Mucosa of gallbladder (tissue), 1 donor: ENCODE measurements around the gene LGALS1. TPM values are rescaled to one million over a fixed set of nuclear protein-coding genes. Genes with fewer than 3 reads are reported as not detected.
"Not testable (repeated sequence)": the region's sequence is repeated elsewhere in the genome, so short reads cannot be mapped to it uniquely, and the experiment has no call there.

ENCODE experiments used
- DNase-seq: peaks from one replicate; pipeline ENCODE4 v3.0.0-alpha.2; 2020; ENCODE audit warnings: low spot score
- total RNA-seq: library from RNA; stranded (reverse); gene quantifications from one replicate; pipeline ENCODE4 v1.2.1, GENCODE V29; 2021
- donor health status: DM: no; HTN: no; CAD: no.

The LGALS1 gene
- total RNA-seq, 1 donor from 2014 or later: 587 TPM

GRCh38 chr22:37639070-37639760 is 36.2 kb upstream of the LGALS1 start, which contains the start of gene SH3BP1:
TSS of gene SH3BP1 (plus strand) at chr22:37639669. CDS start at chr22:37639788, 119 bp downstream.
- DNase-seq: no peak

- DNase-seq: no peak
Observed at GRCh38 chr22:37639771-37640590, 35.5 kb upstream of the LGALS1 start.

DNA sequence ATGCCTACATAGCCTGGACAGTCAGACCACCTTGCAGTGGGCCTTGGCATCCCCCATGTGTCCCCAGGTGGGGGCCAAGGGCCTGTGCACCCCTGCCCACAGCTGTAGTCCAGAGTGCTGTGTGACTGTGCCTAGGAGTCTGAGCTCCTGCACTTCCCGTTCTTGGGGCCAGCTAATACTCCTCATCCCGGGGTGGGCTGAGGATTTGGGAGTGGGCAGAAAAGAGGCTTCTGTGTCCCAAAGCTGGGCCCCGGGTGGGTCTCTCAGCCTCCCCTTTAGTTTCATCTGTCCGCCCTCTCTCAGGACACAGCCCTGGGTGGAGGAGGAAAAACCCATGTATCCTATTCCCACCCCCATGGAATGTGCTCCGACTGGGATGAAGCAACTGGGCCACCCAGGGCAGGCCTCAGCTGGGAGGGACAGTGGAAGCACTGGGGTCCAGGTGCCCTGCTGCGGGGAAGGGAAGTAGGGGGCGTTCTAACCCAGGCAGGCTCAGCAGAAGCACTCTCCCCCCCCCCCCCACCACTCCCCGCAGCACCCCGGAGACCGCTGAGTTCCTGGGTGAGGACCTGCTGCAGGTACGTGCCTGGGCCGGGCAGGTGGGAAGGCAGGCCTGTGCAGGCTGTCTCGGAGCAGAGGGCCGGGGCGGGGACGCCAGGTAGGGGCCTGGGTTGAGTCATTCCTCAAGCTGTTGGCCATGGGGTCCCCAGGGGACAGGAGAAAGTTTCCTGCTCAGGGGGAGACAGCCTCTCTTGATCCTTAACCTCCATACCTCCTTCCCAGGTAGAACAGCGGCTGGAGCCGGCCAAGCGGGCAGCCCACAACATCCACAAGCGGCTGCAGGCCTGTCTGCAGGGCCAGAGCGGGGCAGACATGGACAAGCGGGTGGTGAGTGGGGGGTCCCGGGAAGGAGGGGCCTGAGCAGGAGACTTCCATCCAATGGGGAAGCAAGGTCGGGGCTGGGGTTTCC is 34.6 kb upstream of the LGALS1 start:
- no peak for DNase-seq

DNA sequence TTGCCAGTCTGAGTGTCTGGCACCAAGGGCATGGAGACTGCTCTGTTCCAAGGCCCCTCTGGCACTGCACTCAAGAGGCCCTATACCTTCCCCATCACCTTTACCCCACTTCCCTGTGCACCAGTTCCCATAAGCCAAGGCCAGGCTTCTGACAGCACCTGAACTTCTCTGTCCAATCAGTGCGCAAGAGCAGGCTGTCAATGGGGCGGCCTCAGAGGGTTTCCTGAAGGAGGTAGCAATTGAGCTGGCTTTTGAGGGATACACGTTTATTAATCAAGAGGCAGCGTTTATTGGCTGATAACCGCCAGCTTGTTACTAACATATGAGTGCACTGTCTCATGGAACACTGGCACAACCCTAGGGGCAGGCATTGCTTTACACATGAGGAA is 33.9 kb upstream of the LGALS1 start:
- no peak for DNase-seq

GRCh38 chr22:37643225-37643847 is 32.1 kb upstream of the LGALS1 start:
- peak; percentile 86 for DNase-seq

DNA sequence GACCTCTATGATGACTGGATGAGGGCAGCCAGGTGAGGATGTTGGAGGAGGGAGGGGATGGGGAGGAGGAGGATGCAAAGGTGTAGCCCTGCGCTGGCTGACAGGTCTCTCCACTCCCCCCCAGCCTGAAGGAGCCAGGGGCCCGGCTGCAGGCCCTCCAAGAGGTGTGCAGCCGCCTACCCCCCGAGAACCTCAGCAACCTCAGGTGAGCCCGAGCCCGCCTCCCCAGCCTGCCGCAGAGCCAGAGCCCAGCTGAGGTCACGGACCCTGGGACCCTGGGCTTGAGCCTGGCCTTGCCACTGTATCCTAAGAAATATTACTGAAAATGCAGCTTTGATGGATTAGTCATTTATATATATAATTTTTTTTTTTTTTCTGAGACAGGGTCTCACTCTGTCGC is 28.1 kb upstream of the LGALS1 start:
- DNase-seq: no peak

DNA sequence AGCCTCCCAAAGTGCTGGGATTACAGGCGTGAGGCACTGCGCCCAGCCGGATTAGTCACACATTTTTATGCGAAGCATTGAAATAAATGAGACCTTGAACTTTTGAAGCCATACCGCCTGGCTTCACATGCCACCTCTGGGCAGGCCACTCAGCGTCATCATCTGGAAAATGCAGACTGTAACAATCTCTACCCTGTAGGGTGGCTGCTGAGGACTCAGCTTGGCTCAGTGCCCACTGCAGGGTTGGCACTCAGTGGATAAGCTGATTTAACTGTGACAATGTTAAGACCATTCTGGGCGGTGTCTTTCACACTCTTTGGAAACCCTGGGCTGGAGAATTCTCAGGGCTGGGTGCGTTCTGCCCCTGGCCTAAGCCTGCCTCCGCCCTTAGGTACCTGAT is 27.5 kb upstream of the LGALS1 start:
- DNase-seq: peak; percentile 72

DNA sequence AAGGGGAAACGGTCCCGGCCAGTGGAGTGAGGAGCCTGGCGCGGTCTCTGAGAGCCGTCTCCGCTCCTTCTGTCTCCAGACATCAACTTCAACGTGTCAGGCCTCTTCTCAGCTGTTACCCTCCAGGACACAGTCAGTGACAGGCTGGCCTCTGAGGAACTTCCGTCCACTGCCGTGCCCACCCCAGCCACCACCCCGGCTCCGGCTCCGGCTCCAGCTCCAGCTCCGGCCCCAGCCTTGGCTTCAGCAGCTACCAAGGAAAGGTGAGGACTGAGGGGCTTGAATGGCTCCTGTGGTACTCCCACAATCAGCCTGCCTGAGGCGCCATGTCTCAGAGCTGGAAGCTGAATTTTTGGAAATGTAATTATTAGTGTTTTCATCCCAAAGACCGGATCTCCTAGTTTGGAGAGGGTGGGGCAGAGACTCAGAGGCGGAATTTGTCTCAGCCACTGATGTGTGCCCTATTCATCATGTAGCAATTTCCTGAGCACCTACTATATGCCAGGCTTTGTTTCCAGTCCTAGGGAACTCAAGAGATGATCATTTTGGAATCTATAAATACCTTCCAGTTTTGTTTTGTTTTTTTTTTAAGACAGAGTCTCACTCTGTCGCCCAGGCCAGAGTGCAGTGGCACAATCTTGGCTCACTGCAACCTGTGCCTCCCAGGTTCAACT is 24.8 kb upstream of the LGALS1 start:
- no peak for DNase-seq

DNA sequence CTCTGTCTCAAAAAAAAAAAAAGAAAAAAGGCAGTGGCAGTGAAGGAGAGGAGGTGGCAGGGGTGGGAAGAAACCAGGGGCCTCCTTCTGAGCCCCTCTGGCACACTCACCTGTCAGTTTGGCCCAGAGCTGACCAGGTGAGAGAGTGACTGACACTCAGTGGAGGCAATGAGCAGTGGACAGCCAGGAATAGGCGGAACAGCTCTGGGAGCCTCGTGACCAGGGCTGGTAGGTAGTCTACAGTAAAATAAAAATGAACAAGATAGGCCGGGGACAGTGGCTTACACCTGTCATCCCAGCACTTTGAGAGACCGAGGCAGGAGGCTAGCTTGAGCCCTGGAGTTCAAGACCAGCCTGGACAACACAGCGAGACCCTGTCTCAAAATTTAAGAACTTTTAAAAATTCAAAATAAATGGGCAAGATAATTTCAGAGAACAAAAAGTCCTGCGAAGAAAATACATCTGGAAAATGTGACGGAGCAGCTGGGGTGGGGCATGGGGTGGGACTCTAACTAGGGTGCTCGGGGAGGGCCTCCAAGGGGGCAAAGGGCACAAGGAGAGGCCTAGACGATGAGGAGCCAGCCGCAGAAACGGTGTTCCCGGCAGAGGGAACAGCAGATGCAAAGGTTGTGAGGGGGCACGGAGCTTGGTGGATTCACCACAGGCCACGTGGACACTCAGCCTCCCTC is 20.7 kb upstream of the LGALS1 start:
- DNase-seq: no peak

- no peak for DNase-seq
Observed at GRCh38 chr22:37655252-37655563, 20.2 kb upstream of the LGALS1 start.

GRCh38 chr22:37656583-37656982 is 18.9 kb upstream of the LGALS1 start:
- not testable (repeated sequence) for DNase-seq

DNA sequence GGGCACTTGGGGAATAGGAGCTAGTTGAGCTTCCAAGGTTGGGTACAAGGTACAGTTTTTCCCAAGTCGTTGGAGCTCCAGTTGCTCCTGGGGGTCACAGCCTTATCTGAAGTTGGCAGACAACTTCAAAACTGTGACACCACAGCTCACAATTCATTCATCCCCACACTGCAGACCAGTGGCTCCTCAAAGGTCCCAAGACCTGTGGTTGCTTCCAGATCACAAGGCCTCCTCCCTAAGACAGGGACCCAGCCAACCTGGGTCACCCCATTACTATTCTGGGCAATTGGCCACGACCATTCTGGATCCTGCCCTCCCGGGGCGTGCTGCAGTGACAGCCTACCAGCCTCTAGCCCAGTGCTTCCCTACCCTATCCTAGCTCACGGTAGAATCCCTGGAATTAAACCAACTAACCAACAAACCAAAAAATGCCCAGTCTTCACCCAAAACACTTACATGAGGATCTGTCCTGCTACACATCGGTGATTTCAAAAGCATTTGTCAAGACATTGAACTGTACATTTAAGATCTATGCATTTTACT is 17.8 kb upstream of the LGALS1 start:
- DNase-seq: no peak

DNA sequence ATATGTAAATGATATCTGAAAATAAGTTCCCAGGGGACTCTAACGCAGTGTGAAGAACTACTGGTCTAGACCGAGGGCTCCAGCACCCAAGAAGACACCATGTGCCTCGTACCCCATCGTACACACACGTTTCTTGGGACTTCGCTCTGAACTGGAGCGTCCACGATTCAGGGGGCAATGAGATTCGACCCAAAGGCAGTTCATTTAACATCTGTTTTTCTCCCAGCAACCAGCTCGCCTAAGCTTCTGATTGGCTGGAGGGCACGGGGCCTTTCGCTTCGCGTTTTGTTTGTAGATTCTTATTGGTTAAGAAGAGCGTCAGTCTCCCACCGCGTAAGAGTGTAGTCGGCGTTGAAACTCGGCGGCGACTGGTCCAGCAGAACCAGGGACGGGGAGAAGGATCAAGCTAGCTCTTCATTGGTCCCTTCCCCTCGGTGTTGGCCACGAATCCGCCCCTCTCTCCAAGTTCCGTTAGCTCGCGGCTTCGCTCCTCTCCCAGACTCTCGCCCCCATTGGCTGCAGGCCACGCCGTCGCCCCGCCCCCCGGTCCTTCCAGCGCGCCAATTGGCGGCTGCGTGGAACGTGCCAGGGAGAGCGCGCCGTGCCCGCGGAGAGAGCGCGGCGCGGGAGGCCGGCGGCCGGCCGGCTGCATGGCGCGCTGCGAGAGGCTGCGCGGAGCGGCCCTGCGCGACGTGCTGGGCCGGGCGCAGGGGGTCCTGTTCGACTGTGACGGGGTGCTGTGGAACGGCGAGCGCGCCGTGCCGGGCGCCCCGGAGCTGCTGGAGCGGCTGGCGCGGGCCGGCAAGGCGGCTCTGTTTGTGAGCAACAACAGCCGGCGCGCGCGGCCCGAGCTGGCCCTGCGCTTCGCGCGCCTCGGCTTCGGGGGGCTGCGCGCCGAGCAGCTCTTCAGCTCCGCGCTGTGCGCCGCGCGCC is 17.0 kb upstream of the LGALS1 start, which contains the start of gene PDXP:
Gene PDXP (plus strand): TSS at position 591 of the 933 bp plus-strand sequence. CDS start 60 bp downstream, at position 651.
- peak; percentile 99 for DNase-seq

DNA sequence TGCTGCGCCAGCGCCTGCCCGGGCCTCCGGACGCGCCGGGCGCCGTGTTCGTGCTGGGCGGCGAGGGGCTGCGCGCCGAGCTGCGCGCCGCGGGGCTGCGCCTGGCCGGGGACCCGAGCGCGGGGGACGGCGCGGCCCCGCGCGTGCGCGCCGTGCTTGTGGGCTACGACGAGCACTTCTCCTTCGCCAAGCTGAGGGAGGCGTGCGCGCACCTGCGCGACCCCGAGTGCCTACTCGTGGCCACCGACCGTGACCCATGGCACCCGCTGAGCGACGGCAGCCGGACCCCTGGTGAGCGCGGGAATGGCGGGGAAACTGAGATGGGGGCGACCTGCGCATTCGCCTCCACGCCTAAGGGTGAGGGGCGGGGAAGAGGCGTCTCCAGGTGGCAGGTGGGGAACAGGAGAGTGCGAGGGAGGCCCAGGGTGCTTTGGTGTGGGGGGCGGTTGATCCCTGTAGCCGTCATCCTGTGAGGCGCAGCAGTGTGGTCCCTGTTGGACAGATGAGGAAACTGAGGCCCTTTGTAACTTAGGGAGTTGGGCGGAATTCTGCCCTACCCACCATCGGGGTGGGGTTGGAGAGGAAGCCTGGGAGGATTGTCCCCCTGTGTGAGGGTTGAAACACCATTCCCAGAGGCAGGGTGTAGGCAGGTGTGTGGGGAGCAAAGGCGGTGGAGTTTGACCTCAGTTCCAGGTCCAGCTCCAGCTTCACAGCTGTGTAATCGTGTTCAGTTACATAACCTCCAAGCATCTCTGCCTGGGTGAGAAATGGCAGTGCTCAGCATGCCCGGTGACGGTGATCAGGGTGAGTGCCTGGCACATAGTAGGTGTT is 16.2 kb upstream of the LGALS1 start:
- DNase-seq: peak; percentile 58

DNA sequence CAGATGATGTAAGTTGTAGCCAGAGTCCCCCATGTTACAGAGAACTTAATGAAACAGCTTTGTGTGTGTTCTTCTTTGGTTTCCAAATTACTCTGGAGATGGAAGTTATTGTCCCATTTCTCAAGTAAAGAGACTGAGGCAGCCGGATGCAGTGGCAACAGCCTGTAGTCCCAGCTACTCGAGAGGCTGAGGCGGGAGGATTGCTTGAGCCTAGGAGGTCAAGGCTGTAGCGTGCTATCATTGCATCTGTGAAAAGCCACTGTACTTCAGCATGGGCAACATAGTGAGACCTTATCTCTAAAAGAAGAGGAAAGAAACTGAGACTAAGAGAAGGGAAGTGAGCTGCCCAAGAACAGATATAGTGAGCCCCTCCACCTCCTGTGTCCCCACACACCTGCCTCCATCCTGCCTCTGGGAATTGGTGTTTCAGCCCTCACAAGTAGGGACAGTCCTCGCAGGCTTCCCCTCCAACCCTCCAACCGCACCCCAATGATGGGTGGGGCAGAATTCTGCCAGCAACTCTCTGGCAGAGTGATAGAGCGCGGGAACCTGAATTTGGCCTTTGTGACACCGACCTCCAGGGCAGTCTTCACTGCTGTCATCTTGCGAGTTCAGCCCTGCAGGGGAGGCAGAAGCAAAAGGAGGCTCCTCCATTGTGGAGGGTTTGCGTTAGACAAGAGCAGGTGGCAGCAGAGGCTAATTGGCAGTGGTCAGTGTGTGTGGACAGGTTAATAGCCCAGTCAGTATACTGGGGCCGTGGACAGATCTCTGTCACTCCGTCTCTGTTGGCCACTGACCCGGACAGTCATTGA is 15.3 kb upstream of the LGALS1 start:
- no peak for DNase-seq

- no peak for DNase-seq
Observed at GRCh38 chr22:37660709-37661045, 14.8 kb upstream of the LGALS1 start.
